Esophagus muscularis mucosa (tissue), 4 donors: ENCODE data around the gene NRXN3. TPM values are rescaled to one million over a fixed set of nuclear protein-coding genes. Genes with fewer than 3 reads are reported as not detected.
"Not testable (repeated sequence)": the region's sequence is repeated elsewhere in the genome, so short reads cannot be mapped to it uniquely, and the experiment has no call there.

Experiments
- DNase-seq: peaks from one replicate; pipeline ENCODE4 v3.0.0-alpha.2; 2017; ENCODE audit errors: extremely low spot score
- H3K27ac ChIP-seq, 4 donors: fragments of 200-600 bp; sonication (generic); replicated peaks in 1 of 4; 1 replicate in 3 of 4; 2 replicates in 1 of 4; pipeline ENCODE4 v1.5.1; 2016 to 2019; ENCODE audit warnings: mild to moderate bottlenecking in 1 of 4
- H3K27me3 ChIP-seq, 4 donors: fragments of 200-600 bp; sonication (generic); one replicate each; pipeline versions ENCODE4 v1.5.1 to v1.6.0; 2016 to 2019
- H3K36me3 ChIP-seq, 4 donors: fragments of 200-600 bp; sonication (generic); one replicate each; pipeline ENCODE4 v1.5.1; 2016 to 2019
- H3K4me1 ChIP-seq, 4 donors: fragments of 200-600 bp; sonication (generic); one replicate each; pipeline ENCODE4 v1.5.1; 2016 to 2019
- H3K4me3 ChIP-seq, 4 donors: fragments of 200-600 bp; sonication (generic); 1 replicate in 2 of 4; 2 replicates in 2 of 4; pipeline ENCODE4 v1.5.1; 2016 to 2019; ENCODE audit warnings: mild to moderate bottlenecking in 4 of 4, moderate library complexity in 1 of 4
- H3K9me3 ChIP-seq, 4 donors: fragments of 200-600 bp; sonication (generic); 1 replicate in 3 of 4; 2 replicates in 1 of 4; pipeline ENCODE4 v1.5.1; 2016 to 2019
- CTCF ChIP-seq, 3 experiments: fragments of 200-600 bp in 2 of 3; fragments of 450-650 bp in 1 of 3; sonication (generic) in 2 of 3; IDR thresholded peaks; one replicate each; pipeline ENCODE4 v1.5.1; 2017 to 2019; ENCODE audit warnings: antibody characterized with exemption in 3 of 3, mild to moderate bottlenecking in 2 of 3, moderate library complexity in 1 of 3
- EP300 ChIP-seq: sonication (generic); formaldehyde crosslinking; IDR thresholded peaks from one replicate; pipeline ENCODE4 v1.6.1; 2017; ENCODE audit warnings: antibody characterized with exemption
- POLR2A ChIP-seq: fragments of 450-650 bp; IDR thresholded peaks from one replicate; pipeline ENCODE4 v1.6.1; 2017; ENCODE audit warnings: antibody characterized with exemption, moderate library complexity, mild to moderate bottlenecking, low read depth
- POLR2AphosphoS5 ChIP-seq, 2 donors: sonication (generic); formaldehyde crosslinking; IDR thresholded peaks; one replicate each; pipeline ENCODE4 v1.6.1; 2017; ENCODE audit warnings: antibody characterized with exemption in 2 of 2
- WGBS: methylation state at CpG from one replicate; pipeline ENCODE4 v1.1.5; 2018; 5-methylcytosine and 5-hydroxymethylcytosine counted together
- intact Hi-C: fragments of 100-400 bp; cut with DNase I; formaldehyde crosslinking; loops from one replicate; pipeline ENCODE4 v1.15.1; 2023
- total RNA-seq, 4 donors: library from RNA; depleted of rRNA; stranded (reverse); fragments of >200 nt; gene quantifications; one replicate each; pipeline versions ENCODE4 v1.1.0 to v1.2.1, GENCODE V29; 2016

NRXN3 gene
- total RNA-seq, 4 donors from 2014 or later, result 71.1 to 159 (median 122) TPM

- intact Hi-C loops, result no loop called here
- H3K4me3 ChIP-seq, result no peak overlapping the region
- no peak for DNase-seq
- no peaks in the 10 kb centered on the region for H3K9me3 ChIP-seq
- no peaks in the 10 kb centered on the region for H3K4me1 ChIP-seq
- H3K36me3 ChIP-seq, result no peaks in the 10 kb centered on the region
- no peaks in the 10 kb centered on the region for H3K27me3 ChIP-seq
- H3K27ac ChIP-seq, result no peak overlapping the region
- TF ChIP-seq EP300 (no peak), POLR2AphosphoS5 (IDR thresholded peaks at IDR 0.05) (no peak), CTCF (IDR thresholded peaks at IDR 0.05) (no peak), POLR2A (no peak)
These were observed 364.9 kb downstream of the NRXN3 start for GRCh38 chr14:78535041-78535440.

GRCh38 chr14:78541788-78542187, 371.6 kb downstream of the NRXN3 start:
- WGBS, result no CpG with 5 or more reads among the region's 2 CpGs
- H3K36me3 ChIP-seq, H3K27ac ChIP-seq, DNase-seq, H3K9me3 ChIP-seq, H3K4me3 ChIP-seq, intact Hi-C loops, H3K27me3 ChIP-seq, H3K4me1 ChIP-seq: not testable (repeated sequence)

GRCh38 chr14:78543433-78543832, 373.3 kb downstream of the NRXN3 start:
- no peak for DNase-seq
- intact Hi-C loops, result no loop called here
- 56% methylated on average over 1 of the region's 1 CpG for WGBS
- peaks cover 0 to 4% (median 0%) of the 10 kb centered on the region in 4 donors for H3K9me3 ChIP-seq
- TF ChIP-seq POLR2A (no peak), CTCF (IDR thresholded peaks at IDR 0.05) (no peak), EP300 (no peak), POLR2AphosphoS5 (IDR thresholded peaks at IDR 0.05) (no peak)
- H3K27me3 ChIP-seq, result no peaks in the 10 kb centered on the region
- H3K36me3 ChIP-seq, result no peaks in the 10 kb centered on the region
- H3K27ac ChIP-seq, result no peak overlapping the region
- no peak overlapping the region for H3K4me3 ChIP-seq
- H3K4me1 ChIP-seq, result no peaks in the 10 kb centered on the region

- H3K27ac ChIP-seq, result no peak overlapping the region
- no peak overlapping the region for H3K4me3 ChIP-seq
- no peak for DNase-seq
- intact Hi-C loops, result no loop called here
- H3K27me3 ChIP-seq, result no peaks in the 10 kb centered on the region
- no peak for TF ChIP-seq POLR2AphosphoS5 (IDR thresholded peaks at IDR 0.05)
- TF ChIP-seq CTCF (IDR thresholded peaks at IDR 0.05), result no peak
- TF ChIP-seq EP300, result no peak
- TF ChIP-seq POLR2A, result no peak
- no peaks in the 10 kb centered on the region for H3K36me3 ChIP-seq
- H3K9me3 ChIP-seq, result no peaks in the 10 kb centered on the region
- peaks cover 0 to 2% (median under 1%) of the 10 kb centered on the region in 4 donors for H3K4me1 ChIP-seq
- 58% methylated on average over 3 of the region's 3 CpGs for WGBS
These were observed 390.9 kb downstream of the NRXN3 start for GRCh38 chr14:78561074-78561473.

- 28% methylated on average over 16 of the region's 16 CpGs for WGBS
- Histone ChIP-seq H3K4me3 (peak overlapping the region; percentile 19 to 48 (median 38)), H3K36me3 (no peaks in the 10 kb centered on the region), H3K27ac (no peak overlapping the region), H3K4me1 (peaks cover 0 to 8% (median 6%) of the 10 kb centered on the region in 4 donors), H3K9me3 (no peaks in the 10 kb centered on the region), H3K27me3 (no peaks in the 10 kb centered on the region)
- no peak for TF ChIP-seq EP300
- TF ChIP-seq POLR2A, result no peak
- no peak for TF ChIP-seq POLR2AphosphoS5 (IDR thresholded peaks at IDR 0.05)
- TF ChIP-seq CTCF (IDR thresholded peaks at IDR 0.05), result peak; percentile 39 to 69 (median 54)
- intact Hi-C loops, result loop anchor here (5.0 kb wide), 1 partner anchor 704 kb away; no protein-coding TSS in a partner anchor
- DNase-seq, result no peak
These were observed 396.1 kb downstream of the NRXN3 start for GRCh38 chr14:78566026-78566858.
